Loucy (cell line): Measurements from ENCODE around the gene DTNB.

Experiments used
- H2AFZ ChIP-seq: fragments of 200-600 bp; sonication (generic); 2 replicates; pipeline ENCODE4 v1.6.0; 2016; ENCODE audit warnings: antibody characterized with exemption, mild to moderate bottlenecking, low read length, moderate library complexity
- H3F3A ChIP-seq: fragments of 200-600 bp; 2 replicates; pipeline ENCODE4 v1.6.0; 2016; ENCODE audit warnings: antibody characterized with exemption, low read depth, mild to moderate bottlenecking
- H3K27me3 ChIP-seq: fragments of 200-600 bp; sonication (generic); 2 replicates; pipeline ENCODE4 v1.6.1; 2014; ENCODE audit warnings: low read length, mild to moderate bottlenecking; ENCODE audit not compliant: insufficient read depth, poor library complexity, severe bottlenecking
- H3K36me3 ChIP-seq: fragments of 200-600 bp; sonication (generic); 2 replicates; pipeline ENCODE4 v1.6.1; 2016; ENCODE audit warnings: low read length; ENCODE audit not compliant: insufficient read depth
- H3K4me1 ChIP-seq: fragments of 200-600 bp; sonication (generic); 2 replicates; pipeline ENCODE4 v1.5.1; 2014; ENCODE audit warnings: low read length, mild to moderate bottlenecking; ENCODE audit not compliant: insufficient read depth, poor library complexity, severe bottlenecking
- H3K4me2 ChIP-seq: fragments of 200-600 bp; sonication (generic); 2 replicates; pipeline ENCODE4 v1.6.0; 2014; ENCODE audit warnings: antibody characterized with exemption, low read length, low read depth, mild to moderate bottlenecking; ENCODE audit not compliant: poor library complexity, severe bottlenecking
- H3K4me3 ChIP-seq: fragments of 200-600 bp; sonication (generic); 2 replicates; pipeline ENCODE4 v1.5.1; 2014; ENCODE audit warnings: low read length, mild to moderate bottlenecking, mixed read lengths; ENCODE audit not compliant: poor library complexity, severe bottlenecking
- H3K79me2 ChIP-seq: fragments of 200-600 bp; sonication (generic); 2 replicates; pipeline ENCODE4 v1.6.1; 2014; ENCODE audit warnings: low read length; ENCODE audit not compliant: insufficient read depth
- H3K9ac ChIP-seq: fragments of 200-600 bp; sonication (generic); 2 replicates; pipeline ENCODE4 v1.6.0; 2014; ENCODE audit warnings: mild to moderate bottlenecking, low read depth, low read length, moderate library complexity; ENCODE audit not compliant: poor library complexity, severe bottlenecking
- H3K9me2 ChIP-seq: fragments of 200-600 bp; sonication (generic); replicated peaks from 2 replicates; pipeline ENCODE4 v1.6.1; 2016; ENCODE audit warnings: low read depth, low read length, mixed read lengths
- H3K9me3 ChIP-seq: fragments of 200-600 bp; sonication (generic); 2 replicates; pipeline ENCODE4 v1.6.1; 2014; ENCODE audit warnings: mild to moderate bottlenecking, antibody characterized with exemption, low read length, low read depth; ENCODE audit not compliant: insufficient read depth
- H4K20me1 ChIP-seq: fragments of 200-600 bp; sonication (generic); 2 replicates; pipeline ENCODE4 v1.6.0; 2014; ENCODE audit warnings: antibody characterized with exemption, low read length, mild to moderate bottlenecking; ENCODE audit not compliant: insufficient read depth, poor library complexity, severe bottlenecking
- CTCF ChIP-seq: fragments of 200-600 bp; sonication (generic); conservative IDR thresholded peaks from 2 replicates; pipeline ENCODE4 v1.5.1; 2014; ENCODE audit warnings: mild to moderate bottlenecking, antibody characterized with exemption, low read length
- EZH2phosphoT487 ChIP-seq: fragments of 200-600 bp; IDR thresholded peaks from 2 replicates; pipeline ENCODE4 v1.6.1; 2018; ENCODE audit warnings: antibody characterized with exemption, mild to moderate bottlenecking, moderate library complexity, borderline replicate concordance

Gene DTNB

GRCh38 chr2:25614711-25615110, 58.7 kb downstream of the DTNB start:
- Histone ChIP-seq H4K20me1 (no peaks in the 10 kb centered on the region), H3K4me2 (no peak overlapping the region), H2AFZ (no peak overlapping the region), H3K4me3 (no peak overlapping the region), H3K9ac (no peak overlapping the region), H3K4me1 (no peaks in the 10 kb centered on the region), H3F3A (no peaks in the 10 kb centered on the region), H3K9me3 (no peaks in the 10 kb centered on the region), H3K9me2 (no peaks in the 10 kb centered on the region), H3K79me2 (no peaks in the 10 kb centered on the region), H3K27me3 (no peaks in the 10 kb centered on the region), H3K36me3 (no peaks in the 10 kb centered on the region)
- TF ChIP-seq EZH2phosphoT487 = no peak
- TF ChIP-seq CTCF = no peak

- TF ChIP-seq EZH2phosphoT487 (no peak), CTCF (no peak)
- Histone ChIP-seq H3K4me1 (no peaks in the 10 kb centered on the region), H3K79me2 (no peaks in the 10 kb centered on the region), H4K20me1 (no peaks in the 10 kb centered on the region), H3K9ac (no peak overlapping the region), H3K4me3 (no peak overlapping the region), H3F3A (no peaks in the 10 kb centered on the region; the same call in 1 of the 2 replicates), H2AFZ (no peak overlapping the region), H3K4me2 (no peak overlapping the region), H3K9me2 (no peaks in the 10 kb centered on the region), H3K36me3 (no peaks in the 10 kb centered on the region), H3K9me3 (no peaks in the 10 kb centered on the region), H3K27me3 (no peaks in the 10 kb centered on the region)
Measured at GRCh38 chr2:25608718-25609117, 64.7 kb downstream of the DTNB start.

GRCh38 chr2:25606892-25607291, 66.5 kb downstream of the DTNB start:
- Histone ChIP-seq H3K36me3 (no peaks in the 10 kb centered on the region), H4K20me1 (no peaks in the 10 kb centered on the region), H3K27me3 (no peaks in the 10 kb centered on the region), H3K4me1 (peaks cover 3% of the 10 kb centered on the region), H3K9ac (no peak overlapping the region), H3K4me2 (no peak overlapping the region), H3F3A (no peaks in the 10 kb centered on the region; the same call in 1 of the 2 replicates), H3K9me2 (no peaks in the 10 kb centered on the region), H3K9me3 (no peaks in the 10 kb centered on the region), H3K4me3 (no peak overlapping the region), H3K79me2 (no peaks in the 10 kb centered on the region), H2AFZ (no peak overlapping the region)
- TF ChIP-seq EZH2phosphoT487 = no peak
- peak; percentile 78 for TF ChIP-seq CTCF
